H9 (cell line): Measurements from ENCODE around the gene SEC24C. TPM values are rescaled to one million over a fixed set of nuclear protein-coding genes. Genes with fewer than 3 reads are reported as not detected.

ENCODE experiments used
- DNase-seq: peaks from one replicate; pipeline ENCODE4 v3.0.0-alpha.2; 2017
- H2AFZ ChIP-seq: one replicate; pipeline ENCODE4 v1.6.1; 2013; ENCODE audit warnings: mild to moderate bottlenecking, low read length, control low read depth, moderate library complexity
- H2AK5ac ChIP-seq: 2 replicates; pipeline ENCODE4 v1.6.1; 2013; ENCODE audit warnings: low read length, control low read depth, mixed read lengths; ENCODE audit not compliant: insufficient read length
- H2BK120ac ChIP-seq: one replicate; pipeline ENCODE4 v1.6.1; 2013; ENCODE audit warnings: low read depth, mild to moderate bottlenecking, low read length, control low read depth, inconsistent platforms; ENCODE audit not compliant: poor library complexity, severe bottlenecking
- H2BK12ac ChIP-seq: 2 replicates; pipeline ENCODE4 v1.6.1; 2013; ENCODE audit warnings: low read length, control low read depth, mixed read lengths, low read depth; ENCODE audit not compliant: insufficient read length
- H2BK15ac ChIP-seq: 2 replicates; pipeline ENCODE4 v1.6.1; 2013; ENCODE audit warnings: low read depth, low read length, control low read depth
- H2BK20ac ChIP-seq: one replicate; pipeline ENCODE4 v1.6.1; 2013; ENCODE audit warnings: low read depth, mild to moderate bottlenecking, low read length, control low read depth, inconsistent platforms; ENCODE audit not compliant: poor library complexity, severe bottlenecking
- H2BK5ac ChIP-seq: 2 replicates; pipeline ENCODE4 v1.6.1; 2013; ENCODE audit warnings: low read length, control low read depth, mixed read lengths; ENCODE audit not compliant: insufficient read length
- H3K14ac ChIP-seq: 2 replicates; pipeline ENCODE4 v1.6.1; 2013; ENCODE audit warnings: low read length, control low read depth; ENCODE audit not compliant: insufficient read depth
- H3K18ac ChIP-seq: 2 replicates; pipeline ENCODE4 v1.6.1; 2013; ENCODE audit warnings: low read depth, mild to moderate bottlenecking, mixed read lengths, low read length, control low read depth; ENCODE audit not compliant: insufficient read length
- H3K23ac ChIP-seq: 2 replicates; pipeline ENCODE4 v1.6.1; 2013; ENCODE audit warnings: low read length, control low read depth, mixed read lengths, low read depth; ENCODE audit not compliant: insufficient read length
- H3K23me2 ChIP-seq: 2 replicates; pipeline ENCODE4 v1.6.1; 2013; ENCODE audit warnings: low read depth, mild to moderate bottlenecking, mixed read lengths, low read length, control low read depth; ENCODE audit not compliant: insufficient read length, poor library complexity, severe bottlenecking
- H3K27ac ChIP-seq: 2 replicates; pipeline ENCODE4 v1.5.1; 2013; ENCODE audit warnings: low read length, control low read depth, mixed read lengths, low read depth; ENCODE audit not compliant: insufficient read length
- H3K27me3 ChIP-seq: 2 replicates; pipeline ENCODE4 v1.6.1; 2013; ENCODE audit warnings: low read length, control low read depth, inconsistent platforms; ENCODE audit not compliant: insufficient read depth
- H3K4ac ChIP-seq: 2 replicates; pipeline ENCODE4 v1.6.1; 2013; ENCODE audit warnings: low read depth, mild to moderate bottlenecking, control low read depth, inconsistent platforms, low read length, moderate library complexity
- H3K4me1 ChIP-seq: 2 replicates; pipeline ENCODE4 v1.6.1; 2013; ENCODE audit warnings: low read length, control low read depth, inconsistent platforms; ENCODE audit not compliant: insufficient read depth
- H3K4me2 ChIP-seq: 2 replicates; pipeline ENCODE4 v1.6.1; 2013; ENCODE audit warnings: low read length, control low read depth, mixed read lengths; ENCODE audit not compliant: insufficient read length, insufficient read depth
- H3K56ac ChIP-seq: 2 replicates; pipeline ENCODE4 v1.6.1; 2013; ENCODE audit warnings: low read depth, mild to moderate bottlenecking, mixed read lengths, low read length, control low read depth; ENCODE audit not compliant: insufficient read length
- H3K79me1 ChIP-seq: 2 replicates; pipeline ENCODE4 v1.6.1; 2013; ENCODE audit warnings: low read depth, mild to moderate bottlenecking, moderate library complexity, low read length, control low read depth, inconsistent platforms; ENCODE audit not compliant: insufficient read depth, poor library complexity, severe bottlenecking
- H3K79me2 ChIP-seq: 2 replicates; pipeline ENCODE4 v1.6.1; 2013; ENCODE audit warnings: low read length, control low read depth, inconsistent platforms; ENCODE audit not compliant: insufficient read depth
- H3K9ac ChIP-seq: 2 replicates; pipeline ENCODE4 v1.6.1; 2013; ENCODE audit warnings: low read length, control low read depth, mixed read lengths; ENCODE audit not compliant: insufficient read length; ENCODE audit errors: extremely low read depth
- H3K9me3 ChIP-seq: one replicate; pipeline ENCODE4 v1.6.1; 2013; ENCODE audit warnings: low read depth, low read length, inconsistent platforms; ENCODE audit not compliant: control insufficient read depth
- H3T11ph ChIP-seq: one replicate; pipeline ENCODE4 v1.6.1; 2013; ENCODE audit warnings: mild to moderate bottlenecking, low read length, control low read depth, inconsistent platforms
- H4K20me1 ChIP-seq: one replicate; pipeline ENCODE4 v1.6.1; 2013; ENCODE audit not compliant: control insufficient read depth, insufficient read length, insufficient read depth
- H4K5ac ChIP-seq: 2 replicates; pipeline ENCODE4 v1.6.1; 2013; ENCODE audit warnings: low read depth, mild to moderate bottlenecking, mixed read lengths, low read length, control low read depth; ENCODE audit not compliant: insufficient read length
- H4K8ac ChIP-seq: replicated peaks from 2 replicates; pipeline ENCODE4 v1.6.1; 2013; ENCODE audit warnings: low read length, control low read depth, mixed read lengths, low read depth; ENCODE audit not compliant: insufficient read length
- H4K91ac ChIP-seq: 2 replicates; pipeline ENCODE4 v1.6.1; 2013; ENCODE audit warnings: low read depth, mild to moderate bottlenecking, moderate library complexity, mixed read lengths, low read length, control low read depth; ENCODE audit not compliant: insufficient read length
- H3K27ac Mint-ChIP-seq, 3 experiments: 2 replicates in 2 of 3; 3 replicates in 1 of 3; pipeline ENCODE4 v1.8.0; 2020 to 2021; ENCODE audit warnings: mixed read lengths in 3 of 3, mild to moderate bottlenecking in 1 of 3, moderate library complexity in 1 of 3
- H3K27me3 Mint-ChIP-seq: 2 replicates; pipeline ENCODE4 v1.8.0; 2021; ENCODE audit warnings: low read depth, mild to moderate bottlenecking, moderate library complexity, mixed read lengths
- H3K36me3 Mint-ChIP-seq, 3 experiments: 2 replicates in 2 of 3; 3 replicates in 1 of 3; pipeline ENCODE4 v1.8.0; 2020 to 2021; ENCODE audit warnings: low read depth in 3 of 3, mixed read lengths in 3 of 3; ENCODE audit not compliant: insufficient read depth in 1 of 3
- H3K4me1 Mint-ChIP-seq, 2 experiments: 2 replicates each; pipeline ENCODE4 v1.8.0; 2020; ENCODE audit warnings: mixed read lengths in 2 of 2
- H3K4me3 Mint-ChIP-seq, 2 experiments: 2 replicates in 1 of 2; 3 replicates in 1 of 2; pipeline ENCODE4 v1.8.0; 2020 to 2021; ENCODE audit warnings: mild to moderate bottlenecking in 2 of 2, mixed read lengths in 2 of 2, moderate library complexity in 1 of 2
- H3K9me3 Mint-ChIP-seq, 2 experiments: 2 replicates in 1 of 2; 3 replicates in 1 of 2; pipeline ENCODE4 v1.8.0; 2020; ENCODE audit warnings: mild to moderate bottlenecking in 2 of 2, mixed read lengths in 2 of 2, moderate library complexity in 1 of 2
- CTCF ChIP-seq: fragments of 200-600 bp; sonication (generic); conservative IDR thresholded peaks from 3 replicates; pipeline ENCODE4 v1.8.0; 2021; ENCODE audit warnings: antibody characterized with exemption, mild to moderate bottlenecking
- WGBS: extraction: QIAGEN DNeasy Blood & Tissue Kit; methylation state at CpG from one replicate; pipeline ENCODE4 v1.1.7; 2013; ENCODE audit warnings: missing lambda C conversion rate, low lambda C conversion rate, mixed read lengths; ENCODE audit not compliant: insufficient read length; ENCODE audit errors: extremely low coverage; 5-methylcytosine and 5-hydroxymethylcytosine counted together
- total RNA-seq: library from RNA; stranded (reverse); gene quantifications from 2 replicates; pipeline ENCODE4 v1.2.1, GENCODE V29; 2021

Gene SEC24C
- total RNA-seq, 1 experiment from 2014 or later: 62.4 TPM

- H4K20me1 ChIP-seq: no peaks in the 10 kb centered on the region
- no peak overlapping the region for H3K27ac Mint-ChIP-seq
- no peaks in the 10 kb centered on the region for H3K9me3 ChIP-seq
- H3K9me3 Mint-ChIP-seq: no peaks in the 10 kb centered on the region
- no peak overlapping the region for H2AK5ac ChIP-seq
- no peak overlapping the region for H3T11ph ChIP-seq
- no peak overlapping the region for H3K4me2 ChIP-seq
- H3K4me1 Mint-ChIP-seq: peaks cover 0 to 5% of the 10 kb centered on the region in 2 experiments; a peak in 2 of 4 replicates
- no peaks in the 10 kb centered on the region for H3K79me1 ChIP-seq
- no peak overlapping the region for H3K27ac ChIP-seq
- no peak overlapping the region for H4K8ac ChIP-seq
- no peak overlapping the region for H2BK120ac ChIP-seq
- H3K4me3 Mint-ChIP-seq: no peak overlapping the region
- H3K18ac ChIP-seq: no peak overlapping the region
- no peaks in the 10 kb centered on the region for H3K4me1 ChIP-seq
- no peak overlapping the region for H2BK5ac ChIP-seq
- H3K4ac ChIP-seq: no peak overlapping the region
- DNase-seq: no peak
- no peak overlapping the region for H2BK20ac ChIP-seq
- H3K27me3 ChIP-seq: no peaks in the 10 kb centered on the region
- H2AFZ ChIP-seq: no peak overlapping the region
- no peak overlapping the region for H3K9ac ChIP-seq
- no peak overlapping the region for H3K14ac ChIP-seq
- H2BK15ac ChIP-seq: no peak overlapping the region
- no peak overlapping the region for H2BK12ac ChIP-seq
- H4K5ac ChIP-seq: no peak overlapping the region
- peaks cover 5 to 64% (median 50%) of the 10 kb centered on the region in 3 experiments; a peak in 5 of 7 replicates for H3K36me3 Mint-ChIP-seq
- H4K91ac ChIP-seq: no peak overlapping the region
- no peaks in the 10 kb centered on the region for H3K23me2 ChIP-seq
- no peak for TF ChIP-seq CTCF
- no peaks in the 10 kb centered on the region for H3K79me2 ChIP-seq
- no peak overlapping the region for H3K23ac ChIP-seq
- no peaks in the 10 kb centered on the region for H3K27me3 Mint-ChIP-seq
- WGBS: no CpG with 5 or more reads among the region's 1 CpG
- H3K56ac ChIP-seq: no peak overlapping the region
Observed at GRCh38 chr10:73716251-73716650, 27.9 kb upstream of the SEC24C start.
